Limb (tissue), 2 donors: ENCODE results near the gene MYLK2.
A peak's percentile ranks its signal among the peaks of the same experiment; 100 is the strongest.

ENCODE experiments used
- DNase-seq, 2 donors: peaks; one replicate each; pipeline ENCODE4 v3.0.0-alpha.2; 2016; ENCODE audit errors: extremely low spot score in 2 of 2

The MYLK2 gene

GRCh38 chr20:31870726-31871617, 51.8 kb downstream of the MYLK2 start:
- no peak for DNase-seq

DNA sequence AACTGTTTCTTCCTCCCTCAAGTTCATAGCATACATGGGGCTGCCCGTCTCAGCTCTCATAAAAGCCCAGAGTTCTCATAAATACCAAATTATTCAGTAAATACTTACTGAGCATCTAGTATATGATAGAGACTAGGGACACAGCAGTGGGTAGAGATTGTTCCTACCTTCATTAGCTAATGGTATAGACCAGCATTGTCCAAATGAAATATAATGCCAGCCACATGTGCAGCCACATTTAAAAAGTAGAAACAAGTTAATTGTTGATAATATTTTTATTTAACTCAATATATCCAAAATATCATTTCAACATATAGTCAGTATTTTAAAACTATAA, 52.4 kb downstream of the MYLK2 start:
- no peak for DNase-seq

GRCh38 chr20:31872406-31872805, 53.2 kb downstream of the MYLK2 start:
- no peak for DNase-seq

DNA sequence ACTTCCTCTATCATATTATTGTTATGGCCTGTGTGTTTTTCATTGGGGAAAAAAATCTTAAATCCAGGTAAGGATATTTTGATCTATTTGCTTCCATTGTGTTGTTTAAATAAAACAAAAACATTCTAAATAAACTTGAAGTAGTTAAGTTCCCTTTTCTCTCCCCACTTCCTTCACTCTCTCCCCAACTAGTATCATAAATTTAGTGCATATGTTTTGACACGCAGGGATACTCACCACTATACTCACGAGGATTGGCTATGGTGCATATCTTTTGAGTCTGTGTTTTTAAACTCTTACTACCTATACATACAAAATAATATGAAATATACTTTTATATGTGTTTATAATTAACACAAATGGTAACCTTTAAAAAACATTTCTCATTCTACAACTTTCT, 56.5 kb downstream of the MYLK2 start:
- DNase-seq, result no peak

GRCh38 chr20:31877684-31878083, 58.5 kb downstream of the MYLK2 start:
- no peak for DNase-seq

GRCh38 chr20:31879143-31879987, 60.2 kb downstream of the MYLK2 start:
- peak; percentile 88 to 94 for DNase-seq

GRCh38 chr20:31881945-31882344, 62.8 kb downstream of the MYLK2 start:
- DNase-seq, result no peak

DNA sequence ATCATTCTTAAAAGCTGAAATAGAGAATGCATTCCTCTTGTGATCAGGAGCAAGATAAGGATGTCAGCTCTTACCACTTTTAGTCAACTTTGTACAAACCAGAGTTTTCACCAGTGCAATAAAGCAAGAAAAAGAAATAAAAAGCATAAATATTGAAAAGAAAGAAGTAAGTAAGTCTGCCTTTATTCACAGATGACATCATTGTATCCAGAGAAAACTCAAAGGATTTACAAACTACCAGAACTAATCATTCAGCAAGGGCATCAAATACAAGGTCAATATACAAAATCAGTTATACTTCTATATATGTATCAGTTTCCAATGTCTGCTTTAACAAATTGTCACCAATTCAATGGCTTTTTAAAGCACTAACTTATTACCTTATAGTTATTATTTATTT, 64.7 kb downstream of the MYLK2 start:
- no peak for DNase-seq
